Transverse colon (tissue), 4 donors: ENCODE results near the gene GOLIM4.
"Not testable (repeated sequence)": the region's sequence is repeated elsewhere in the genome, so short reads cannot be mapped to it uniquely, and the experiment has no call there.

Source experiments
- EP300 ChIP-seq: sonication (generic); formaldehyde crosslinking; IDR thresholded peaks from one replicate; pipeline ENCODE4 v1.6.1; 2017; ENCODE audit warnings: antibody characterized with exemption, low read depth
- POLR2A ChIP-seq: fragments of 450-650 bp; IDR thresholded peaks from one replicate; pipeline ENCODE4 v1.6.1; 2016; ENCODE audit warnings: antibody characterized with exemption, mild to moderate bottlenecking, moderate library complexity
- POLR2AphosphoS5 ChIP-seq, 3 donors: sonication (generic); formaldehyde crosslinking; IDR thresholded peaks; one replicate each; pipeline ENCODE4 v1.6.1; 2016; ENCODE audit warnings: antibody characterized with exemption in 3 of 3
- TF ChIP-seq, protein P1 (sequence below), 5 experiments: fragments of 200-600 bp in 3 of 5; fragments of 450-650 bp in 2 of 5; sonication (generic) in 3 of 5; IDR thresholded peaks; 1 replicate in 2 of 5; 2 replicates in 3 of 5; pipeline ENCODE4 v1.5.1; 2016 to 2017; ENCODE audit warnings: antibody characterized with exemption in 5 of 5, inconsistent platforms in 3 of 5, mild to moderate bottlenecking in 2 of 5, moderate library complexity in 1 of 5

DNA sequence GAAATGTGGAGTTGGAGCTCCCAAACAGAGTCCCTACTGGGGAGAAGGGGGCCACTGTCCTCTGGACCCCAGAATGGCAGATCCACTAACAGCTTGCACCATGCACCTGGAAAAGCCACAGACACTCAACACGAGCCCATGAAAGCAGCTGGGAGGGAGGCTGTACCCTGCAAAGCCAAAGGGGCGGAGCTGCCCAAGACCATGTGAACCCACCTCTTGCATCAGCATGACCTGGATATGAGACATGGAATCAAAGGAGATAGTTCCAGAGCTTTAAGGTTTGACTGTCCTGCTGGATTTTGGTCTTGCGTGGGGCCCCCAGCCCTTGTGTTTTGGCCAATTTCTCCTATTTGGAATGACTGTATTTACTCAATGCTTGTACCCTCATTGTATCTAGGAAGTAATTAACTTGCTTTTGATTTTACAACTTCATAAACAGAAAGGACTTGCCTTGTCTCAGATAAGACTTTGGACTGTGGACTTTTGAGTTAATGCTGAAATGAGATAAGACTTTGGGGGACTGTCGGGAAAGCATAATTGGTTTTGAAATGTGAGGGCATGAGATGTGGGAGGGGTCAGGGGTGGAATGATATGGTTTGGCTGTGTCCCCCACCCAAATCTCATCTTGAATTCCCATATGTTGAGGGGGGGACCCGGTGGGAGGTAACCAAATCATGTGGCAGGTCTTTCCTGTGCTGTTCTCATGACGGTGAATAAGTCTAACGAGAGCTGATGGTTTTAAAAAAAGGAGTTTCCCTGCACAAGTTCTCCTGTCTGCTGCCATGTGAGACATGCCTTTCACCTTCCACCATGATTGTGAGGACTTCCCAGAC, 39.1 kb downstream of the GOLIM4 start:
- TF ChIP-seq, protein P1, sequence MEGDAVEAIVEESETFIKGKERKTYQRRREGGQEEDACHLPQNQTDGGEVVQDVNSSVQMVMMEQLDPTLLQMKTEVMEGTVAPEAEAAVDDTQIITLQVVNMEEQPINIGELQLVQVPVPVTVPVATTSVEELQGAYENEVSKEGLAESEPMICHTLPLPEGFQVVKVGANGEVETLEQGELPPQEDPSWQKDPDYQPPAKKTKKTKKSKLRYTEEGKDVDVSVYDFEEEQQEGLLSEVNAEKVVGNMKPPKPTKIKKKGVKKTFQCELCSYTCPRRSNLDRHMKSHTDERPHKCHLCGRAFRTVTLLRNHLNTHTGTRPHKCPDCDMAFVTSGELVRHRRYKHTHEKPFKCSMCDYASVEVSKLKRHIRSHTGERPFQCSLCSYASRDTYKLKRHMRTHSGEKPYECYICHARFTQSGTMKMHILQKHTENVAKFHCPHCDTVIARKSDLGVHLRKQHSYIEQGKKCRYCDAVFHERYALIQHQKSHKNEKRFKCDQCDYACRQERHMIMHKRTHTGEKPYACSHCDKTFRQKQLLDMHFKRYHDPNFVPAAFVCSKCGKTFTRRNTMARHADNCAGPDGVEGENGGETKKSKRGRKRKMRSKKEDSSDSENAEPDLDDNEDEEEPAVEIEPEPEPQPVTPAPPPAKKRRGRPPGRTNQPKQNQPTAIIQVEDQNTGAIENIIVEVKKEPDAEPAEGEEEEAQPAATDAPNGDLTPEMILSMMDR (IDR thresholded peaks at IDR 0.05): not testable (repeated sequence)
- TF ChIP-seq POLR2A, EP300: not testable (repeated sequence)
- TF ChIP-seq POLR2AphosphoS5 (IDR thresholded peaks at IDR 0.05): peak in 1 of 3 donors; percentile 61
